Measurements from ENCODE around the gene SSX5. TPM values are rescaled to one million over a fixed set of nuclear protein-coding genes. Genes with fewer than 3 reads are reported as not detected.
"Not testable (repeated sequence)": the region's sequence is repeated elsewhere in the genome, so short reads cannot be mapped to it uniquely, and the experiment has no call there.

SSX5 gene
- total RNA-seq, 1 donor from 2014 or later: not detected

GRCh38 chrX:48165241-48165640 is 31.4 kb downstream of the SSX5 start:
- Mint-ChIP-seq H3K27ac (no peak overlapping the region), H3K4me3 (no peak overlapping the region), H3K27me3 (peaks cover 6% of the 10 kb centered on the region), H3K36me3 (ENCODE audit: low read depth) (no peaks in the 10 kb centered on the region), H3K4me1 (no peaks in the 10 kb centered on the region), H3K9me3 (no peaks in the 10 kb centered on the region)
- ATAC-seq (ENCODE audit: low read depth) (no peak), DNase-seq (no peak)
- ChIA-PET CTCF (interaction anchor here (0.7 kb wide), 1 partner anchor 15 kb away, joined by 3 read pairs; no protein-coding TSS in a partner anchor), POLR2A (no interaction called here)
- intact Hi-C loops (cut with micrococcal nuclease): no loop called here
- no peak for TF ChIP-seq CTCF (IDR thresholded peaks at IDR 0.05)

- Mint-ChIP-seq H3K9me3 (no peaks in the 10 kb centered on the region), H3K27me3 (peaks cover 1% of the 10 kb centered on the region), H3K4me1 (no peaks in the 10 kb centered on the region), H3K36me3 (ENCODE audit: low read depth) (no peaks in the 10 kb centered on the region), H3K27ac (no peak overlapping the region), H3K4me3 (no peak overlapping the region)
- no peak for ATAC-seq (ENCODE audit: low read depth)
- CTCF ChIA-PET: no interaction called here
- intact Hi-C loops (cut with micrococcal nuclease): no loop called here
- no peak for DNase-seq
- POLR2A ChIA-PET: no interaction called here
- TF ChIP-seq CTCF (IDR thresholded peaks at IDR 0.05): no peak
Observed at GRCh38 chrX:48156014-48156413, 40.6 kb downstream of the SSX5 start.

- POLR2A ChIA-PET: no interaction called here
- Mint-ChIP-seq H3K4me3 (no peak overlapping the region), H3K27me3 (no peaks in the 10 kb centered on the region), H3K4me1 (no peaks in the 10 kb centered on the region), H3K9me3 (no peaks in the 10 kb centered on the region), H3K36me3 (ENCODE audit: low read depth) (no peaks in the 10 kb centered on the region), H3K27ac (no peak overlapping the region)
- no peak for ATAC-seq (ENCODE audit: low read depth)
- intact Hi-C loops (cut with micrococcal nuclease): no loop called here
- TF ChIP-seq CTCF (IDR thresholded peaks at IDR 0.05): no peak
- CTCF ChIA-PET: no interaction called here
- DNase-seq: no peak
Observed at GRCh38 chrX:48154796-48155195, 41.8 kb downstream of the SSX5 start.

GRCh38 chrX:48153769-48154168 is 42.8 kb downstream of the SSX5 start:
- H3K27me3 Mint-ChIP-seq: no peaks in the 10 kb centered on the region
- no peak overlapping the region for H3K27ac Mint-ChIP-seq
- no peaks in the 10 kb centered on the region for H3K4me1 Mint-ChIP-seq
- POLR2A ChIA-PET: no interaction called here
- no peak for DNase-seq
- intact Hi-C loops (cut with micrococcal nuclease): no loop called here
- no peaks in the 10 kb centered on the region for H3K36me3 Mint-ChIP-seq (ENCODE audit: low read depth)
- no peak for ATAC-seq (ENCODE audit: low read depth)
- H3K4me3 Mint-ChIP-seq: no peak overlapping the region
- H3K9me3 Mint-ChIP-seq: no peaks in the 10 kb centered on the region
- no peak for TF ChIP-seq CTCF (IDR thresholded peaks at IDR 0.05)
- CTCF ChIA-PET: no interaction called here

DNA sequence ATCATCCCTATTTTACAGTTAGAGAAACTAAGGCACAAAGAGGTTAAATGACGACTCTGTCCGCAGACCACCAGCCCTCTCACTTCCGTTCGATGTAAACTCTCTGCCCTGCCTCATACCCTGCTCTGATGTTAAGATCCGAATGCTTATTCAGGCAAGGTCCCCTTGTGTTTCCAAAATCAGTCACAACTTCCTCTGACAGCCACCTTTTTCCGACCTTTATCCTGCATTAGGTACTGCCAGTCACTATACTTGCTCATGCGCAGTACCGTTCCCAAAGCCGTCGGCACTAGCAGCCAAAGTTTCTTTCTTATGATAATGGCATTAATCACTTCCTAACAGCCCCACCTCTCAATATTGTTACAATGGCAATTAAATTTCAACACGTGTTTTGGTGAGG is 53.9 kb downstream of the SSX5 start:
- H3K9me3 Mint-ChIP-seq; DNase-seq; intact Hi-C loops (cut with micrococcal nuclease); H3K27ac Mint-ChIP-seq; H3K4me1 Mint-ChIP-seq; CTCF ChIA-PET; H3K36me3 Mint-ChIP-seq (ENCODE audit: low read depth); H3K4me3 Mint-ChIP-seq; POLR2A ChIA-PET; H3K27me3 Mint-ChIP-seq; ATAC-seq (ENCODE audit: low read depth): not testable (repeated sequence)

- H3K36me3 Mint-ChIP-seq (ENCODE audit: low read depth); H3K4me3 Mint-ChIP-seq; intact Hi-C loops (cut with micrococcal nuclease); DNase-seq; H3K27me3 Mint-ChIP-seq; H3K27ac Mint-ChIP-seq; POLR2A ChIA-PET; ATAC-seq (ENCODE audit: low read depth); H3K9me3 Mint-ChIP-seq; CTCF ChIA-PET; H3K4me1 Mint-ChIP-seq: not testable (repeated sequence)
Observed at GRCh38 chrX:48141810-48142508, 54.6 kb downstream of the SSX5 start.

GRCh38 chrX:48139076-48139475 is 57.5 kb downstream of the SSX5 start:
- H3K36me3 Mint-ChIP-seq (ENCODE audit: low read depth); CTCF ChIA-PET; DNase-seq; ATAC-seq (ENCODE audit: low read depth); H3K4me1 Mint-ChIP-seq; H3K27me3 Mint-ChIP-seq; H3K4me3 Mint-ChIP-seq; H3K9me3 Mint-ChIP-seq; POLR2A ChIA-PET; intact Hi-C loops (cut with micrococcal nuclease); H3K27ac Mint-ChIP-seq: not testable (repeated sequence)
